ENCODE data around the gene USP8. TPM values are rescaled to one million over a fixed set of nuclear protein-coding genes. Genes with fewer than 3 reads are reported as not detected.

The USP8 gene
- total and polyA plus RNA-seq, 2 donors (not counting 1 experiment from before 2014, with no cell fraction given): 25.7 to 126 TPM

GRCh38 chr15:50519740-50520425 is 95.7 kb downstream of the USP8 start:
- POLR2A ChIA-PET: no interaction called here
- intact Hi-C loops (cut with micrococcal nuclease): no loop called here
- no peaks in the 10 kb centered on the region for H3K27me3 ChIP-seq (replicated peaks in 1 of 4; ENCODE audit: control extremely low read depth in 1 of 4, control insufficient read depth in 3 of 4, insufficient read depth in 4 of 4, low read length in 3 of 4)
- DNase-seq (no peak), ATAC-seq (ENCODE audit: low read depth) (no peak)
- H3K4me1 ChIP-seq (ENCODE audit: control insufficient read depth in 2 of 2, insufficient read depth in 2 of 2, low read length in 2 of 2): no peaks in the 10 kb centered on the region
- peaks cover 5% of the 10 kb centered on the region for H3K9me3 Mint-ChIP-seq (ENCODE audit: insufficient read depth)
- no peaks in the 10 kb centered on the region for H4K20me1 ChIP-seq (ENCODE audit: control insufficient read depth, insufficient read depth, low read length, poor library complexity, severe bottlenecking)
- H3K4me3 ChIP-seq (ENCODE audit: control extremely low read depth in 1 of 5, extremely low read depth in 1 of 5, insufficient read depth in 1 of 5, low read depth in 2 of 5, low read length in 4 of 5): no peak overlapping the region
- no peak overlapping the region for H2AFZ ChIP-seq (ENCODE audit: insufficient read depth, low read depth, low read length, poor library complexity, severe bottlenecking)
- WGBS (ENCODE audit: insufficient coverage): 97% methylated on average over 5 of the region's 7 CpGs
- no peaks in the 10 kb centered on the region for H3K36me3 ChIP-seq (replicated peaks in 1 of 2; ENCODE audit: control extremely low read depth in 1 of 2, control insufficient read depth in 1 of 2, extremely low read depth in 1 of 2, insufficient read depth in 2 of 2, low read length in 1 of 2)
- TF ChIP-seq EZH2 (IDR thresholded peaks at IDR 0.05; ENCODE audit: borderline replicate concordance, insufficient read depth, low read depth, low read length, poor library complexity, severe bottlenecking) (no peak), CTCF (IDR thresholded peaks at IDR 0.05) (no peak)
- CTCF ChIA-PET: no interaction called here
- no peaks in the 10 kb centered on the region for H3K79me2 ChIP-seq (ENCODE audit: control insufficient read depth, insufficient read depth, low read length)
- no peaks in the 10 kb centered on the region for H3K4me1 Mint-ChIP-seq
- H3K27ac ChIP-seq (ENCODE audit: low read length in 2 of 2): no peak overlapping the region
- peaks cover 0 to 16% (median 3%) of the 10 kb centered on the region in 3 donors for H3K9me3 ChIP-seq (ENCODE audit: control extremely low read depth in 1 of 3, control insufficient read depth in 2 of 3, insufficient read depth in 1 of 3, low read length in 2 of 3)
- no peak overlapping the region for H3K27ac Mint-ChIP-seq
- no peak overlapping the region for H3K4me3 Mint-ChIP-seq
- no peak overlapping the region for H3K9ac ChIP-seq (ENCODE audit: low read length)
- H3K4me2 ChIP-seq (replicated peaks; ENCODE audit: low read depth, low read length, poor library complexity, severe bottlenecking): no peak overlapping the region
- H3K27me3 Mint-ChIP-seq: no peaks in the 10 kb centered on the region

GRCh38 chr15:50523851-50524251 is 99.6 kb downstream of the USP8 start:
- Histone ChIP-seq H3K79me2 (ENCODE audit: control insufficient read depth, insufficient read depth, low read length) (no peaks in the 10 kb centered on the region), H3K9me3 (ENCODE audit: control extremely low read depth in 1 of 3, control insufficient read depth in 2 of 3, insufficient read depth in 1 of 3, low read length in 2 of 3) (peaks cover 0 to 8% (median 0%) of the 10 kb centered on the region in 3 donors), H3K4me3 (ENCODE audit: control extremely low read depth in 1 of 5, extremely low read depth in 1 of 5, insufficient read depth in 1 of 5, low read depth in 2 of 5, low read length in 4 of 5) (no peak overlapping the region), H3K36me3 (replicated peaks in 1 of 2; ENCODE audit: control extremely low read depth in 1 of 2, control insufficient read depth in 1 of 2, extremely low read depth in 1 of 2, insufficient read depth in 2 of 2, low read length in 1 of 2) (no peaks in the 10 kb centered on the region), H2AFZ (ENCODE audit: insufficient read depth, low read depth, low read length, poor library complexity, severe bottlenecking) (no peak overlapping the region), H4K20me1 (ENCODE audit: control insufficient read depth, insufficient read depth, low read length, poor library complexity, severe bottlenecking) (no peaks in the 10 kb centered on the region), H3K4me2 (replicated peaks; ENCODE audit: low read depth, low read length, poor library complexity, severe bottlenecking) (no peak overlapping the region), H3K27me3 (replicated peaks in 1 of 4; ENCODE audit: control extremely low read depth in 1 of 4, control insufficient read depth in 3 of 4, insufficient read depth in 4 of 4, low read length in 3 of 4) (no peaks in the 10 kb centered on the region), H3K4me1 (ENCODE audit: control insufficient read depth in 2 of 2, insufficient read depth in 2 of 2, low read length in 2 of 2) (no peaks in the 10 kb centered on the region), H3K27ac (ENCODE audit: low read length in 2 of 2) (no peak overlapping the region), H3K9ac (ENCODE audit: low read length) (no peak overlapping the region)
- CTCF ChIA-PET: no interaction called here
- Mint-ChIP-seq H3K4me1 (no peaks in the 10 kb centered on the region), H3K27me3 (no peaks in the 10 kb centered on the region), H3K9me3 (ENCODE audit: insufficient read depth) (peaks cover 5% of the 10 kb centered on the region), H3K27ac (no peak overlapping the region), H3K4me3 (no peak overlapping the region)
- no peak for TF ChIP-seq EZH2 (IDR thresholded peaks at IDR 0.05; ENCODE audit: borderline replicate concordance, insufficient read depth, low read depth, low read length, poor library complexity, severe bottlenecking)
- TF ChIP-seq CTCF (IDR thresholded peaks at IDR 0.05): no peak
- ATAC-seq (ENCODE audit: low read depth) (no peak), DNase-seq (no peak)
- POLR2A ChIA-PET: no interaction called here
- intact Hi-C loops (cut with micrococcal nuclease): no loop called here
- no CpG with 5 or more reads among the region's 5 CpGs for WGBS (ENCODE audit: insufficient coverage)

Data from B cell (primary cell).